ENCODE results near the gene IQUB.
"Not testable (repeated sequence)": the region's sequence is repeated elsewhere in the genome, so short reads cannot be mapped to it uniquely, and the experiment has no call there.

Gene IQUB

DNA sequence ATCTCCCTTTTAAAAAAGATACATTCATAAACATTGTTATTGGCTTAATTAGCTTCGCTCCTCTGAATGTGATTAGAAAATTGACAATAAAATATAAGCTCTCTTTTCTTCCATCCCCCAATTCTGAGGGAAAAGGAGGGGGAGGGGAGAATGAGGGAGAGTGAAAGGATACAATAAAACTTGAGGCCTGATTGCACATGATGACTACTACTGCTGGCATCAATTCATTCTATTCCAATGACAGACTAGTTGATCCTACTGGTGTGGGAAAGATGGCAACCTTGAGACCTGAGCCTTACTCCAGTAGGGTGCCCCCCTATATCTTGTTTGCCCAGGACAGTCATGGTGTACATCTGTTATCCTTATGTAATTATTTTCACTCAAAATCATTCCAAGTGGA lies 4.5 kb upstream of the IQUB start:
- no peak for DNase-seq

DNA sequence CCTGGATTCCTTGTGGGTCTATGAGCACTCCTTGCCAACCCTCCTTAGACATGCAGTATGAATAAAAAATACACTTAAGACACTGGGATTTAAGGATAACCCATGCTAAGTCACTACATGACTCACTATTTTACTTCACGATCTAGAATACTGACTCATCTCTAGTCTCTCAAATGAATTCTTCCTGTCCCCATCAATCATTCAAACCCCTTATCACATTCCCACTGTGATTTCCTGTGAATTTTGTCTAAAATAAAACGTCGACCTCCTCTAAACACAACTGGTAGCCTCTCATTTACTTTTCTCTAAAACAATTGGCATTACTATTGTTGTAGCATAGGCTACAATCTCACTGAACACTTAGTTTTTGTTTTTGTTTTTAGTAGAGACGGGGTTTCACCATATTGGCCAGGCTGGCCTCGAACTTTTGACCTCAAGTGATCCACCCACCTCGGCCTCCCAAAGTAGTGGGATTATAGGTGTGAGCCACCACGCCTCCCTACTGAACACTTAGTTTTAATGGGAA lies 3.9 kb upstream of the IQUB start:
- no peak for DNase-seq

DNA sequence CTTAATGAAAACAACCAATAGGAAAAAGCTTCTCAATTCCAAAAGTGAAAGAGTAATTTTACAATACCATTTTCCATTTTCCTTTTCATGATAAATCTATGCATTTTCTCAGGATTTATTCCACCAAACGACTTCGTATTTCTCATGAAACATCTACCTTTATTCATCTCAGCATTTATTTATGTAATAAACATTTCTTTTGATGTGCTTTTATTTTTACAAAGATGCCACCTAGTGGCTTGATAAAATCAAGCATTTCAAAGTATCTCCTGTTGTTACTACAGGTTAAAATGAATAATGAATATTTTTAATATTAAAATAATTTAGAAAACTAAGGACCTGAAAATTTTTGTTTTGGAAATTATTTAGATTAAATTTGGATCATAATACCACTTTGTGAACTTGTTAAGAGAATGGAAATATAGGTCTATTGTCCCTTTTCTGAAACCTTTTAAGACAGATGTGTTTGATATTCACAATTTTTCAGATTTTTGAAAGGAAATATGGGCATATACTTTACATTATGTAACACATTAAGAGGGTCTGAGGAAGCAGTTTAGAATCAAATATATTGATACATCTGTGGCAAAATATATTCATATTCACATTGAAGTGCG lies 2.7 kb upstream of the IQUB start:
- DNase-seq, result no peak

DNA sequence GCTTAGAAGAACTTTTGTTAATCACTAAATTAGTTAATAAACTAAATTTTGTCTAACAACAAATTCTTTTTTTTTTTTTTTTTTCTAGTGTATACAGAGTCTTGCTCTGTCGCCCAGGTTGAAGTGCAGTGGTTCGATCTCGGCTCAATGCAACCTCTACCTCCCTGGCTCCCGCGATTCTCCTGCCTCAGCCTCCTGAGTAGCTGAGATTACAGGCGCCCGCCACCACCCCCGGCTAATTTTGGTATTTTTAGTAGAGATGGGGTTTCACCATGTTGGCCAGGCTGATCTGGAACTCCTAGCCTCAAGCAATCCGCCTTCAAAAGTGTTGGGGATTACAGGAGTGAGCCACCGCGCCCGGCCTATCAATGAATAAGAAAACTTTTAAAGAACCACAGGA lies 1.1 kb upstream of the IQUB start:
- no peak for DNase-seq

DNA sequence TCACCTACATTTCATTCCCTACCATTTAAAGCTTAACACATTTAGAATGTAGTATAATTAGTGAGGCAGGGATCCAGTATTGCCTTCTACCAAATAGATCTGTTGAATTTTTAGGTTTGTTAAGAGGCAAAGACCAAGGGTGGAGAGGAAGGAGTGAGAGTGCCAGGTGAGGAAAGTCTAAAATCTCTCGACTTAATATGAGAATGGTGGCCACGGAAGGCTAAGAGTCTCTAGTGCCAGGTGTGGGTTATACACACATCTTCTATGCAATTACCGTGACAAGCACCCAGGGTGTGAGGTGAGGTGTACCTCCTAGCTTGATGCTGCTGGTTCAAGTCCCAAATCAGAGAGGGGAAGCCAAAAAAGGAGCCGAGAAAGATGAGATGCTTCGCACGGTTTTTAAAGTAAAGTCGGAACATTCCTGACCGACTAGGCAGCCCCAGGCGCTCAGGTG lies 439 bp downstream of the IQUB start:
- DNase-seq, result peak; percentile 17

DNA sequence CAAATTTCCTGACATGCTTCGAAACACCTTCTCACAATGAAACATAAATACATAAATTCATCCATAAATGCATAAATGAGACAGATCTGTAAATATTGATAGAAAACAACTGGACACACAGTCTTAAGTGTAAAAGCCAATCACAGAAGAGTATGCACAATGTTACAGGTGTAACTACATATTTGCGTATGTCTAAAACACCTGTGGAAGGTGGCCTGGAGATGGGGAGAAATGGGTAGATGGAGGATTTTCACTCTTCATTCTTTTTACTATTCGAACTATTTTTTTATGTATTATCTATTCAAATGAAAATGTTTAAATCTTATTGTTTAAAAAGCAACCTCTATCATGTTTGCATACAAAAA lies 860 bp downstream of the IQUB start:
- no peak for DNase-seq

DNA sequence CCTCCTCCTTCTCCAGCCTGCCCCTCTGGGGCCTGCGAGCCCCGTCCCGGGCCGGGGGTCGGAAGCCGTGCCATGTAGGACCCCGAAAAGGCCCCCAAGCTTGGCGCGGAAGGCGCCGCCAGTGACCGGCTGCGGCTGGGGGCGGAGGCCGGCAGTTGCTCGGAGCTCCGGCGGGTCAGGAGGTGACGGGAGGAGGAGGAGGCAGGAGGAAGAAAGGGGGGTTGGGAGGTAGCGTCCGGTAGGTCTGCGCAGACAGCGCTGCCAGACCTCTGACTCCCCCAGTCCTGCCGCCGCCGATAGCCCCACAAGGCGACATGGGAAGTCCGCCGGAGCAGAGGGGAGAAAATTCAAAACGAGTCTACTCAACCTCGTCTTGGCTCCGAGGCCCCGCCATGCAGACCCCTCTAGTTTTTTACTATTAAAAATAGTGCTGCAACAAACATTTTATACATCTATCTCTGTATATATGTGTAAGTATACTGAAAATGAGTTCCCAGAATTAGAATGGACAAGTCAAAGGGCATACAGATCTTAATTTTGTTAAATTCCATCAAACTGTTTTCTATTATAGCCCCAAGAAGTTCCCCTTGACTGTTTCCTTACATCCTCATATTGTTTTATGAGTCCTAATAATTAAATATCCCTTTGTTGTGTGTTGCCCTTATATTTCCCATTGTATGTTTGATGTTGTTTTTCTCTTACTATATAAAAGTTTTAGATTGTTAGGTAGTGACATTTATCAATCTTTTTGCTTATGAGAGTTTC lies 1.4 kb downstream of the IQUB start:
- DNase-seq, result peak; percentile 34

DNA sequence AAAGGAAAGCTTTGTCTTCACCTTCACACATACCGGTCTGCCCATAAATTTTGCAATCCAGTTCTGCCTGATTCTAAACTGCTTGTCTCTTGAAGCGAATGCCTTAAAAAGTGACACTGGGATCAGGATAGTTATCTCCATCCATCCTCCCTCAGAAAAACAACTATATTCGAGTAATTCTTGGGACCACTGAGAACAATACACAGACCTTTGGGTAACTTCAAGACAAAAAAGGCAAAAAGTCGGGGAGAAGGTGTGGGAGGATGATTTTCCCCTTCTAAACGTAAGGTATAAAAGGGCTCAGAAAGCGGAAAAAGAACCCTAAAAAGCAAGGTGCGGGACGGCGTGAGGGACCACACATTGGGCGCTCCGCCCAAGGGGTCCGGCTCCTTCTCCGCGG lies 2.1 kb downstream of the IQUB start:
- DNase-seq, result not testable (repeated sequence)

DNA sequence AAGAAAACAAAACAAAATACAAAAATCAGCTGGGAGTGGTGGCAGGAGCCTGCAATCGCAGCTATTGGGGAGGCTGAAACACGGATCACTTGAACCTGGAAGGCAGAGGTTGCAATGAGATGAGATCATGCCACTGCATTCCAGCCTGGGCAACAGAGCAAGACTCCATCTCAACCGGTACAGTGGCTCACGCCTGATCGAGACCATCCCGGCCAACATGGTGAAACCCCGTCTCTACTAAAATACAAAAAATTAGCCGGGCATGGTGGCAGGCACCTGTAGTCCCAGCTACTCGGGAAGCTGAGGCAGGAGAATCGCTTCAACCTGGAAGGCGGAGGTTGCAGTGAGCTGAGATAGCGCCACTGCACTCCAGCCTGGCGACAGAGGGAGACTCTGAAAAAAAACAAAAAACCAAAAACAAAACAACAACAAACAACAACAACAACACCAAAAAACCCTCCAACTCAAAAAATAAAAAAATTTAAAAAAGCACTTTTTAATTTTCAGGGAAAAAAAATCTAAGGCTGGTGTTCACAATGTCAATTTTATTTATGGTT lies 4.3 kb downstream of the IQUB start:
- not testable (repeated sequence) for DNase-seq

DNA sequence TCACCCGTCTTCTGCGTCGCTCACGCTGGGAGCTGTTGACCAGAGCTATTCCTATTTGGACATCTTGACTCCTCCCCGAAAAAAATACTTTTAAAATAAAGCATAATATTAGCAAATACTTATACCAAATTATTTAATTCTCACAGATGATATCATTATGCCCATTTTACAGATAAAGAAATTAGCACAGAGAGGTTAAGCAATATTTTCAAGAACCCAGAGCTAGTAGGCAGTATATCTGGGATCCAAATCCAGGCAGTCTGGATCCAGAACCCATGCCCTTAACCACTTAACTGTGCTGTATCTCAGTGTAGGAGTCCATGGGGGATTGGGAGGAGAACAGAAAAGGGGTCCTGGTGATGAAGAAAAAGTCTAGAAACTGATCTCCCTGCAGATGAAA lies 6.1 kb downstream of the IQUB start:
- DNase-seq, result no peak

DNA sequence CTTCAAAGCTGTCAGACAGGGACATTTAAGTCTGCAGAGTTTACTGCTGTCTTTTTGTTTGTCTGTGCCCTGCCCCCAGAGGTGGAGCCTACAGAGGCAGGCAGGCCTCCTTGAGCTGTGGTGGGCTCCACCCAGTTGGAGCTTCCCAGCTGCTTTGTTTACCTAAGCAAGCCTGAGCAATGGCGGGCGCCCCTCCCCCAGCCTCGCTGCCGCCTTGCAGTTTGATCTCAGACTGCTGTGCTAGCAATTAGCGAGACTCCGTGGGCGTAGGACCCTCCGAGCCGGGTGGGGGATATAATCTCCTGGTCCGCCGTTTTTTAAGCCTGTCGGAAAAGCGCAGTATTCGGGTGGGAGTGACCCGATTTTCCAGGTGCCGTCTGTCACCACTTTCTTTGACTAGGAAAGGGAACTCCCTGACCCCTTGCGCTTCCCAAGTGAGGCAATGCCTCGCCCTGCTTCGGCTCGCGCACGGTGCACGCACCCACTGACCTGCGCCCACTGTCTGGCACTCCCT lies 6.6 kb downstream of the IQUB start:
- not testable (repeated sequence) for DNase-seq

DNA sequence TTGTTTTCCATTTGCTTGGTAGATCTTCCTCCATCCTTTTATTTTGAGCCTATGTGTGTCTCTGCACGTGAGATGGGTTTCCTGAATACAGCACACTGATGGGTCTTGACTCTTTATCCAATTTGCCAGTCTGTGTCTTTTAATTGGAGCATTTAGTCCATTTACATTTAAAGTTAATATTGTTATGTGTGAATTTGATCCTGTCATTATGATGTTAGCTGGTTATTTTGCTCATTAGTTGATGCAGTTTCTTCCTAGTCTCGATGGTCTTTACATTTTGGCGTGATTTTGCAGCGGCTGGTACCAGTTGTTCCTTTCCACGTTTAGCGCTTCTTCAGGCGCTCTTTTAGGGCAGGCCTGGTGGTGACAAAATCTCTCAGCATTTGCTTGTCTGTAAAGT lies 7.9 kb downstream of the IQUB start:
- DNase-seq, result not testable (repeated sequence)

DNA sequence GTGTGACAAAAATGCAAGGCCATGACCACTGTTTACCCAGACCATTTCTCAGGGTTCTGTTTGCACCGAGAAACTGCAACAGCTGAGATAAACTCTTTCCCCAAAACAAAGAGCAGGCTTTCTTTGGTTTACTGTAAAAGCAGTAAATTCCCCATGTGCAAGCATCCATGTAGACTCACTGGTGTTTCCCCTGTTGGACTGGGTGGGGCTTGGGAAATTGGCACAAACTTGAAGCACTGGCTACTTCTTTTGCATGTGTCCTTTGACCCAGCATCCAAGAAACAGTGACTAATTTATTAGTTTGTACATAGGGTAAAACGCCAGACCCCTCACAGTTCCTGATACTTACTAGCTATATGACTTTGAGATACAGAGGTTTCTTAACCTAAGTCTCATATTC lies 12.3 kb downstream of the IQUB start:
- DNase-seq, result no peak

DNA sequence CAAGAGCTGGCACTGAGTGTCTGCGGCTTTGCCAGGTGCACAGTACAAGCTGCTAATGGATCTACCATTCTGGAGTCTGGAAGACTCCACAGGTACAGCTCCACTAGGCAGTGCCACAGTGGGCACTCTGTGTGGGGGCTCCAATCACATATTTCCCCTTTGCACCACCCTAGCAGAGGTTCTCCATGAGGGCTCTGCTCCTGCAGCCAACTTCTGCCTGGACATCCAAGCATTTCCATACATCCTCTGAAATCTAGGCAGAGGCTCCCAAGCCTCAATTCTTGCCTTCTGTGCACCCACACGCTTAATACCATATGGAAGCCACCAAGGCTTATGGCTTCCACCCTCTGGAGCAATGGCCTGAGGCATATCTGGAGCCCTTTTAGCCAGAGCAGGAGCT lies 29.2 kb downstream of the IQUB start:
- no peak for DNase-seq

DNA sequence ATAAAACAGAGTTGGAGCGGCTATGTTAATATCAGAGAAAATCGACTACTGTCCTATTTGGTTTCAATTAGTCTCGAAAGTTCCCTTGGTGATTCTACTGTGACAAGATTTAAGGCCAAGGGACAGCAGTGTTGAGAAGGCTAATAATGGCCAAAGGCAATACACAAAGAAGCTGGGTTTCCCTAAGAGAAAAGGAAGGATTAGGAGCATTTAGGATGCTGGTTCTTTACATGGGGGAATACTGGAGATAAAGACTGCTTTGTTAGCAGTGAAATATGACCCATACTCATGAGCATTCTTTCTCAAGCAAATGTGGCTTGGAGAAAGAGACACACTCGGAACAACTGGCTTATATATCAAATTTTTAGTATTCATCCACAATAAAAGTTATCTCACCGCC lies 32.2 kb downstream of the IQUB start:
- DNase-seq, result no peak

DNA sequence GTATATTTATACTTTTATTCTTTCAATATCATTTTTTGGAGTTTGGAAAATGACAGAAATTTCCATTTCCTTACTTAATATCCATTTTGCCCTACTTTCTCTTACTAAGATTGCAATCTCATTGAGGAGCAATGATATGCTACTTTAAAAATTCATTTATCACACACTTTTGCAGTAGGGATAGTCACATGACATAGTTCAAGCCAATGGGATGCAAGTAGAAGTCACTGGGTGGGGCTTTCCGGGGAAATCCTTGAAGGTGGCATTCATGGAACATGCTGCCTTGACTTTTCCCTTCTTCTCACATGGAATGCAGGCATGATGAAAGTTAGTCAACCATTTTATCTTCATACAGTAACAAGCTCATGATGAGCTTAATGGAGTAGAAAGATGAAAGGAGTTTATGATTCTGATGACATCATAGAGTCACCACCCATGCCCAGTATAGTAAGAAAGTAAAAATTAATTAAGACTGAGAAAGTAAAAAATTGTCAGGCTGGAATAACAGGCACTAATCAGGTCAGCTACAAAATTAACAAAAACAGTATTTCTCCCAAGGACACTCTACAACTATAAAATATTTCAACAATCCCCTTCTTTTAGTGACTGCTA lies 33.4 kb downstream of the IQUB start:
- no peak for DNase-seq

DNA sequence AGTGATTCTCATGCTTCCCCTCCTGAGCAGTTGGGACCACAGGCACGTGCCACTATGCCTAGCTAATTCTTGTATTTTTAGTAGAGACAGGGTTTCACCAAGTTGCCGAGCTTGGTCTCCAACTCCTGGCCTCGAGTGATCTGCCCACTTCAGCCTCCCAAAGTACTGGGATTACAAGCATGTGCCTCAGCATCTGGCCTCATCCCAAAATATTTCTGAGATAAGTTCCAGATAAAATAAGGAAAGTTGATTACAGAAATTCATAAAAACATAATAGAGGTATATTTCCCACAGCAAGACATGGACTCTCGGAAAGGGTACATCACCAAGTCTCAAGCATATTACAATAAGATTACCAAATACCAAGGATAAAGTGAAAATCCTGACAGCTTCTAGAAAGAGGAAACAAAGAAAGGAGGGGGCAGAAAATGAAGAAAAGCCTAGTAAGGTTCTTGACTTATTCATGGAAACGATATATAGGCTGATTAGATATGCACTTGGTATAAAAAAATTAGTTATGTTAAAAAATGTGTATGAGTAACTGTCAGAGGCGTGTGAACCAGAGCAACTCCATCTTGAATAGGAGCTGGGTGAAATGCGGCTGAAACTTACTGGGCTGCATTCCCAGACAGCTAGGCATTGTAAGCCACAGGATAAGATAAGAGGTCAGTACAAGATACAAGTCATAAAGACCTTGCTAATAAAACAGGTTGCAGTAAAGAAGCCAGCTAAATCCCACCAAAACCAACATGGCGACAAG lies 35.0 kb downstream of the IQUB start:
- DNase-seq, result no peak

DNA sequence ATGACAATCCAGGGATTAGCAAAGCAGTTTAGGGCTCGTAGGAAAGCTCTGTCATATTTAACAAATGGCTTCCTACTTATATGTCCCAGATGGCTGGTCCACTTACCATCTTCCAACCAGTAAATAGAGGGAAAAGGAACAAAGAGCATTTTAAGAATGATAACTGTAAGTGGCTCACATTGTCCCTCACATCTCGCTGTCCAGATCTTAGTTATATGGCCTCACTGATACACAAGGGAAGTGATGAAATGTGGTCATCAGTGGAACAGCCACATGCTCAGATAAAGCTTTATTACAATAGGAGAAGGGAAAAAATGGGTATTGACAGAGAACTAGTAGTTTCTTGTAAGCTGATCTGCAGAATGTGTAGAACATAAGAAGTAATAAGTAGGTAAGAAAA lies 35.8 kb downstream of the IQUB start:
- DNase-seq, result no peak

DNA sequence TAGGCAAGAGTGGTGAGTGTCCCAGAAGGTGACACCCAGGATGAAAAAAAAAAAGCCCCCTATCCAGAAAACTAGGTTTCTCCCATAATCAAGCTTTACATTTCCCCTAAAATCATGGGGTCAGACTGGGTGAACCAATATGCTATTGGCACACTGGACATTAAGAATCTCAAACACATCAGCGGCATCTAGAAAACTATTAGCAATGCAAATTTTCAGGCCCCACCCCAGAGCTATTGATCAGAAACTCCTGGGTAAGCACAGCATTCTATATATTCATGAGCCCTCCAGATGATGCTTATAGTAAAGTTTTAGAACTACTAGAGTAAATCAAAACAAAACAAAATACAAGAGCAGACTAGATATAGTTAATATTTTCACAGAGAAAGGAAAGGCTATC lies 36.4 kb downstream of the IQUB start:
- DNase-seq, result no peak

DNA sequence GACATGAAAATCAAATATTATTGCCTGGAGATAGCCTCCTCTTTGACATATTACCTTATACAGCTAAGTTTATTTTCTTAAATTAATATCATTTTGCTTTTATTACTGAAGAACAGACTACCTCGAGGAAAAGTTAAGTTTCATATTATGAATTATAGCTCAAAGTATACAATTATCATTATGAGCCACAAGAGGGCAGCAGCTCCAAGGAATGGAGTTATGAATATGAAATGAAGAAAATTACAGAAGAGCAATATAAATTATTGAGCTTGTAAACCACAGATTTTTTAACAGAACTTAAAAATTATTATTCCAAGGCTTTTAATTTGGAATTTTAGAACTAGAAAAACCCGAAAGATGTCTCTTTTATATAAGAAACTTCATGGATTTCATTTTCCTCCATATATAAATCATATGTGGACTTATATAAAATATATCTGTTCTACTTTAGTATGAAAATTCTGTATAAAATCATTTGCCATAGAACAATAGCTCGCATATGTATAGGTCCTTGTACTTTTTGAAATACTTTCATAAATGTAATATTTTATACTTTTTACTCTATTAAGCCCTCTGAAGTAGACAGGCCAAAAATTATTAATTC lies 40.1 kb downstream of the IQUB start:
- DNase-seq, result no peak

DNA sequence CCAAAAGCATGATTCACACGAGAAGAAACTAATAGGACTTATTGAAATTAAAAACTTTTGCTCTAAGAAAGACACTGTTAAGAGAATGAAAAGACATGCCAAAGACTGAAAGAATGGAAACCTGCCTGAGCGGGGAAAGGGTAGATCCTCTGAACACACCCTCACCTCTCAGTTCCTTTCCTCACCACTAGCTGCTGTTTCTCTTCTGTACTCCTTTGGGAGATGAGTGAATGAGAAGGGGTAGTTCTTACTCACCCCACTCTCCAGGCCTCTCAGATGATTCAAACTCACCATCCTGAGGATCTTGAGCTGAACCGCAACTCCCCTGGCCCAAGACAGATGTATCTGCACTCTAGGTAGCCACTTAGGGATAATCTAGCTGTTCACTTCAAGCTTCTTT lies 41.9 kb downstream of the IQUB start:
- DNase-seq, result no peak

DNA sequence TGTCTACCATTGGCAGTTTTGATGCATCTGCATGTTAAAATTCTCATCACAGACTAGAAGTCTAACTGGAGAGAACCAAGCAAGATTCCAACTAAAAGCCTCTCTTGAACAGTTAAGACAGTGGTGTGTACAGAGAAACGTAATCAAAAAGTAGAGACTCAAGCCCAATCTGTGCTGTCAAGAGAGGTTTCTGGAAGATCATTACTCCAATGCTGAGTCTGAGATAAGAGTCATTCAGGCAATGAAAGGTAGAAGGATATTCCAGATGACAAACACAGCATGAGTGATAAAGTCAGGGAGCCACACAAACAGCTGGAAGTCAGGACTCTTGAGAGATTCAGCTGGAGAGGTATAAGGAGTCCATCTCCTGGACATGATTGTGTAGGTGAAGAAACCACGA lies 48.7 kb downstream of the IQUB start:
- no peak for DNase-seq

Data from CD4-positive, alpha-beta T cell treated with Interleukin-15 for 1 hour (primary cell).